GM10266 (cell line): ENCODE measurements around the gene LRBA.

Source experiments
- DNase-seq: peaks from one replicate; pipeline ENCODE4 v3.0.0; 2012; ENCODE audit errors: extremely low spot score
- CTCF ChIP-seq: IDR thresholded peaks from 2 replicates; pipeline ENCODE4 v1.5.1; 2012; ENCODE audit warnings: mild to moderate bottlenecking, low read depth; ENCODE audit not compliant: control insufficient read depth, insufficient read depth; ENCODE audit errors: missing control alignments

LRBA gene

GRCh38 chr4:150252741-150253140 lies 762.3 kb downstream of the LRBA start:
- no peak for DNase-seq
- no peak for TF ChIP-seq CTCF

GRCh38 chr4:150252306-150252705 lies 762.8 kb downstream of the LRBA start:
- no peak for DNase-seq
- TF ChIP-seq CTCF: no peak

GRCh38 chr4:150251752-150252190 lies 763.3 kb downstream of the LRBA start:
- TF ChIP-seq CTCF: no peak
- no peak for DNase-seq

GRCh38 chr4:150250998-150251651 lies 764.0 kb downstream of the LRBA start:
- no peak for DNase-seq
- no peak for TF ChIP-seq CTCF

- no peak for TF ChIP-seq CTCF
- no peak for DNase-seq
Measured at GRCh38 chr4:150250293-150250997, 764.6 kb downstream of the LRBA start.

GRCh38 chr4:150248181-150248580 lies 766.9 kb downstream of the LRBA start:
- TF ChIP-seq CTCF: no peak
- no peak for DNase-seq

GRCh38 chr4:150247184-150247583 lies 767.9 kb downstream of the LRBA start:
- TF ChIP-seq CTCF: no peak
- no peak for DNase-seq
